ENCODE measurements around the gene WASHC3.
"Not testable (repeated sequence)": the region's sequence is repeated elsewhere in the genome, so short reads cannot be mapped to it uniquely, and the experiment has no call there.

Gene WASHC3

DNA sequence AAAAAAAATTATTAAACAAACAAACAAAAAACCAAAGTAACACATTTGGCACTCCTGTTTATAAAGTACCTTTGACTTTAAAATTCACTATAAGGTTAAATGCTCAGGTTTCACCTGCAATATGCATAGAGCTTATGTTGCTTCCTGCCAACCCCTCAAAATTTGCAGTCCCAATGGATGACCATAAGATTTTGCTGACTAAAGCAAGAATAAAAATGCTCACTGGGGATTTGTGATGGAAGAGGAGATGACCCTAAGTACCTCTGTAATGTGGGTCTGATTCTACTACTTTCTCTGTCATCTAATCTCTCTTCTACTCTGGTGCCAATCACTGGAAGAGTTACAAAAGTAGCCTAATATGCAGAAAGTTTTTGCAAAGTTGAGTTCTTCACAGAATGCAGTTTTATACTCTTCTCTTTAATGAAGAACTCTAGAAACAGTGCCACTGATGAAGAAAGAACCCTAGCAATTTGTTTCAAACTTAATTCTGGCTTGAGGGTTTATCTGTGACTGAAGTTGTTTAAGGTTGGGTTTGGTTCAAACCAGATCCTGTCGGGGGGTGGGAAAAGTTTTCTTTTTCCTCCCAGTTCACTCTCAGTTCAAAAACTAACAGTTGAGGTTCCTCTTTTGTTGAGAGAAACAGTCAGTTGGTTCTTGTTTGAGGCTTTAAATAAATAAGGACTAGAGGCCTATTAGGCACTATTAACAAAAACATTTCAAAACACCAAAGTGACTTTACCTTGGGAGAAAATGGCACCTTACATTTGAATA is 10.9 kb downstream of the WASHC3 start:
- no peak for DNase-seq (ENCODE audit: low read depth)

GRCh38 chr12:102043928-102044327 is 17.9 kb downstream of the WASHC3 start:
- no peak for DNase-seq (ENCODE audit: low read depth)

DNA sequence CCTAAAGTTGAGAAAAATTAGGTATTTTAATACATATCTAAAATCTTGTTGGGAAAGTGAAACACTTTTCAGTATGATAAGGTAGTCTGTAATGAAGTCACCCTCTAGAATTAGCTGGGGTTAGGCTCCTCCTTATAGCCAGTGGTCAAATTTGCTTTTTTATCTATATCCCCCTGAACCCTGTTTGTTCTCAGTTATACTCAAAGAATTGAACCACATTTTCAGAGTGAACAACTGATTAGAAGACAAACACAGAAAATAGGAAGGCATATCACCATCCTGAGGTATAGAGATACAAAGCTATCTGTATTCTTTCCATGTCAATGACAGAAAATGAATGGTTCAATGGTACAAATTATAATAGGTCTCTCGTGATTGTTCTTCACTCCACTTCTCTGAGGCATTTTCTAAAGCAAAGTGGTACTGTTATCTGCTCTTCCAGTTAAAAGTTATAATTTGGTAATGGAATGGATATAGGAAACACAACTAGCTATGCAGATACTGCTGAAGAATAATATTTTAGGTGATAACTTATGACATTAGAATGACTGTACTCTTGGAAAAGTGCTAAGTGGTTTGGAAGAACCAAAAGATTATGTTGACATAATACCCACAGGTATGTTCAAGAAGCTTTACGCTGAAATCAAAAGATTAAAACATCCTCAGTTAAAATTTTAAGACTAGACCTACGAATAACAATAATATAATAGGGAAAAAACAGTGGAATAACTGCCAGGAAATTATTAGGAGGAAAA is 27.6 kb downstream of the WASHC3 start:
- DNase-seq (ENCODE audit: low read depth): no peak

DNA sequence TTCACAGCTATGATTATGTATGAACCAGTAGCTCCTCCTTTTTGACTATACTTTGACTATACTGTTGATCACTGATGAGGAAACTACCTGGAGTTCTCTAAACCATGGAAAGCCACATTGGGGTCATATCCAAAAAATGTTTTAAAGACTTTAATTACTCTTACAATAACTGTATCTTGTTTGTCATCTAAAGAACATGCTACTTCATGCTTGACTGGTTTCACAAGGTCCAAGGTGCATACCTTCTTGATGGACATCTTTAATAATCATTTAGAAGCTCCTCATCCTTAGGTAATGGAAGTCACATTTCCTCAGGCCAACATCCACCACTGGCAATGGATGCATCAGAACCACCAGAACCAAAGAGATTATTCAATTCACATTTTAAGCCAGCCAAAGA is 29.9 kb downstream of the WASHC3 start:
- DNase-seq (ENCODE audit: low read depth): no peak

DNA sequence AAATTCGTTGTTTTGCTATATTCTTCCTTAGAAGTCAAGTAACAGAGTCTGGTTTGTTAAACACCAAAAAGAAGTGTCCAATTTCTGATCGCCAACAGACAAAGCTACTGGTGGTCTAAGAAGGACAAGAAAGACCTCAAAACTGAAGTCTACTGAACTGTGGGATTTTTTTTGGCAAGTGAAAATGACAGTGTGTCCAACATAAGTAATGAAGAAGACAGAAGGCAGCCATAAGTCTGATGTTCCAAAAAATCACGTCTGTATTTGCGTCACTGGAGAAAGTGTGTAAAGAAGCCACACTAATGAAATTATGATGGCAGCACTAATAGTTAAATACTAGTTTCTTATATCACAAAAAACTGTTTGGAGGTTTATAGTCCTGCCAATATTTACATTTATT is 32.6 kb downstream of the WASHC3 start:
- DNase-seq (ENCODE audit: low read depth): no peak

GRCh38 chr12:102026728-102027127 is 35.1 kb downstream of the WASHC3 start:
- no peak for DNase-seq (ENCODE audit: low read depth)

- DNase-seq (ENCODE audit: low read depth): no peak
Measured at GRCh38 chr12:102024765-102025164, 37.0 kb downstream of the WASHC3 start.

GRCh38 chr12:102023343-102023930 is 38.4 kb downstream of the WASHC3 start:
- no peak for DNase-seq (ENCODE audit: low read depth)

- no peak for DNase-seq (ENCODE audit: low read depth)
Measured at GRCh38 chr12:102022286-102022685, 39.5 kb downstream of the WASHC3 start.

GRCh38 chr12:102021540-102022246 is 40.1 kb downstream of the WASHC3 start:
- no peak for DNase-seq (ENCODE audit: low read depth)

GRCh38 chr12:102018607-102019006 is 43.2 kb downstream of the WASHC3 start:
- not testable (repeated sequence) for DNase-seq (ENCODE audit: low read depth)

DNA sequence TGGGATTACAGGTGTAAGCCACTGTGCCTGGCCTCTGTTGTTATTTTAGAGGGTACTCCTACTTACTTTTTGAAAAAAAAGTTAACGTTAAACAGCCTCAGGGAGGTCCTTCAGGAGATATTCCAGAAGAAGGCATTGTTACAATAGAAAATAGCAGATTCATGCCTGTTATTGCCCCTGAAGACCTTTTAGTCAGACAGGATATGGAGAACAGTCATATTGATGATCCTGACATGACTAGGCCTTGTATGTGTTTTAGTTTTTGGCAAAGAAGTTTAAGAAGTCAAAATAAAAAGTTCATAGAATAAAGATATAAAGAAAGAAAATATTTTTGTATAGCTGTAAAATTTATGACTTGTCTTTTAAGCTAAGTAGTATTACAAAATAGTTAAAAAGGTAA is 45.3 kb downstream of the WASHC3 start:
- DNase-seq (ENCODE audit: low read depth): no peak

DNA sequence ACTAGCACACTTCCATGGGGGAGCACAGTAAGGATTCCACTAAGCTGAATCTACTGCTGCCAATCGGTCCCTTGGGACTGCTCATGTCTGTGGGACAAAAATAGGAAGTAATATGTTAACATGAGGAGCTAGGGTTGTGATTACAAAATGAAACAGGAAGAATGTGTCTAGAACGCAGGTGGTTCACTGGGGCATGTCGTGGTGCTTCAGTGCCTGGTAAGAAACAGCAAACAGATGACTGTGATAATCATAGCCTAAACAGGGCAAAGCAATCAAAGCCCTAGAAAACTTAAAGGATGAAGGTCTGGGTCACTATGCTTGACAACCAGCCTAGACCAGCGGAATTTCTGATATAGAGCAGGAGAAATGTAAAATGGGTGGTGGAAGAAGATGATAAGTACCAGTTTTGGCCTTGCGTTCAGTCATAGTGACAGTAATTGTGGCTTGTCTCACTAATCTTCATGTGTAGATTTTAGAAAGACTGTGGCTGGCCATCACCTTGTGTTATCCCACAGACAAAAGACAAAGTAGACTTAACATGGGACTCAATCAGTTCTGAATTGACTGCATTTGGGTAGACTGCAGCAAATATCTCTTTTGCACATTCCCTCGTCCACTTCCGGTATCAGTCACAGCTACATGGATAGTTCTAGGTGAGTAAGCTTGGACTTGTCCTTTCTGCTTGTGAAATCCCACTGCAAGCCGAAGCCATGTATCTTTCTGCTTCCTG is 51.4 kb downstream of the WASHC3 start:
- DNase-seq (ENCODE audit: low read depth): no peak

DNA sequence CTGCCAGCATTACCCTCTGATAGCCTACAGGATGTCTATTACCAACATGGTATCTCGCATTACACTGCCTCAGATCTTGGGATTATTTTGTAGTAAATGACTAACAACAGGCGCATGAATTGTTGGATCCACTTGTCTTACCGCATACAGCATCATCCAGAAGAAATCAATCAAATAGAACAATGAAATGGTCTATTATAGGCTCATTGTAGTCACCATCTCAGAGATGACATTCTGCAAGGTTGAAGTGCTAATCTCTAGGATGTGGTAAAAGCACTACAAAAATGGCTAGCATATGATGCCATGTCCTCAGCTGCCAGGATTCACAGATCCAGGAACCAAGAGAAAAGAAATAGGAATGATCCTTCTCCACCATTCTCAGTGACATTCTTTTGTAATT is 52.0 kb downstream of the WASHC3 start:
- no peak for DNase-seq (ENCODE audit: low read depth)

DNA sequence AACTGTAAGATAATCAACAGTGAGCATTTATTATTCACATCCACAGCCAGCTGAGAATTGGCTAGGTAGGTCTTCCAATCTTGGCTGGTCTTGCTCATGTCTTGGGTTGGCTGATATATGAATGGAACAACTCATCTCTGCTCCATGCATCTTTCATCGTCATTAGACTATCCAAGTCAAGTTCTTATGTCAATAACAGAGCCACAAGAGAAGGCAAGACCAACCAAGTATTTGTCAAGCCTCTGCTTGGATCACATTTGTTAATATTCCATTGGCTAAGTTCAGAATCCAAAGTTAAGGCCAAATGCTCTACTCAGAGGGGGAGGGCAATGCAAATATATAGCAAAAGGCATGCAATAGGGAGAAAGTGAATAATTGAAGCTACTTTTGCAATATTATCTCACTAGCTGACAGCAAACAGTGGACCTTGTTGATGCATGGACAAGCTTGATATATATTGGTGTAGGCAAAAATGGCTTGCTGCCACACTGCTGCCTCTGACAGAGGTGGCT is 53.1 kb downstream of the WASHC3 start:
- no peak for DNase-seq (ENCODE audit: low read depth)

- no peak for DNase-seq (ENCODE audit: low read depth)
Measured at GRCh38 chr12:102005256-102005655, 56.5 kb downstream of the WASHC3 start.

GRCh38 chr12:101997102-101997501 is 64.7 kb downstream of the WASHC3 start:
- no peak for DNase-seq (ENCODE audit: low read depth)

- DNase-seq (ENCODE audit: low read depth): no peak
Measured at GRCh38 chr12:101995684-101996083, 66.1 kb downstream of the WASHC3 start.

DNA sequence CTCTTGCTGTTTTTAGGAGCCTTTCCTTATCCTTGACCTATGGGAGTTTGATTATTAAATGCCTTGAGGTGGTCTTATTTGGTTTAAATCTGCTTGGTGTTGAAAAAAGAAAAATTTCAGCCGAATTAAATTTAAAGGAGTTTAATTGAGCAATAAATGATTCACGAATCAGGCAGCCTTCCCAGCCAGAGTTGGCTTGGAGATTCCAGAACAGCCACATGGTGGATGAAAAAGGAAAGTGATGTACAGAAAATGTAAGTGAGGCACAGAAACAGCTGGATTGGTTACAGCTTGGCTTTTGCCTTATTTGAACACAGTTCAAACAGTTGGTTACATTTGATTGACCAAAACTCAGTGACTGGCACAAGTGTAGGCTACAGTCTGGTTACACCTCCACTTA is 69.7 kb downstream of the WASHC3 start:
- no peak for DNase-seq (ENCODE audit: low read depth)

GRCh38 chr12:101982307-101982706 is 79.5 kb downstream of the WASHC3 start:
- DNase-seq (ENCODE audit: low read depth): no peak

GRCh38 chr12:101981868-101982267 is 79.9 kb downstream of the WASHC3 start:
- no peak for DNase-seq (ENCODE audit: low read depth)

- DNase-seq (ENCODE audit: low read depth): no peak
Measured at GRCh38 chr12:101968770-101969169, 93.0 kb downstream of the WASHC3 start.
